Measurements from ENCODE around the gene MED8. TPM values are rescaled to one million over a fixed set of nuclear protein-coding genes. Genes with fewer than 3 reads are reported as not detected.

The MED8 gene
- total RNA-seq, 1 donor from 2014 or later: 37.3 TPM

DNA sequence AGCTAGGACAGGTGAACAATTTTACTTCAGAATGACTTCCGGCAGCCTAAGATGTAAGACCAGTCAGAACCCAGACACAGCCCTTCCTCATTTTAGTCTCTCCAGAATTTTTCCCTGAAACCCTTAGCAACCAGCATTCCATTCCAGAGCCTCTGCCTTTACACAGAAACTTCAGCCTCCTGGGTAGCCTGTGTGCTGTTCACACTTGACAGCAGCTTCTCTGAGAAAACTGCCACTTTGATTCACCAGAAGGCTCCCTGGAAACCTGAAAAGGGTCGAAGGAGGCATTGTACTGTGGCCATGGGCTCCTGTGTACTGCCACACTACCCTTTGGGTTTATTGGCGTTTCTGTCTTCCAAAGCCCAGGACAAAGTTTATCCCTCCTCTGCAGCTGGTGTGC lies 46.8 kb upstream of the MED8 start:
- H3K4me1 ChIP-seq: peaks cover 6% of the 10 kb centered on the region
- no peak for DNase-seq
- TF ChIP-seq, protein P1, sequence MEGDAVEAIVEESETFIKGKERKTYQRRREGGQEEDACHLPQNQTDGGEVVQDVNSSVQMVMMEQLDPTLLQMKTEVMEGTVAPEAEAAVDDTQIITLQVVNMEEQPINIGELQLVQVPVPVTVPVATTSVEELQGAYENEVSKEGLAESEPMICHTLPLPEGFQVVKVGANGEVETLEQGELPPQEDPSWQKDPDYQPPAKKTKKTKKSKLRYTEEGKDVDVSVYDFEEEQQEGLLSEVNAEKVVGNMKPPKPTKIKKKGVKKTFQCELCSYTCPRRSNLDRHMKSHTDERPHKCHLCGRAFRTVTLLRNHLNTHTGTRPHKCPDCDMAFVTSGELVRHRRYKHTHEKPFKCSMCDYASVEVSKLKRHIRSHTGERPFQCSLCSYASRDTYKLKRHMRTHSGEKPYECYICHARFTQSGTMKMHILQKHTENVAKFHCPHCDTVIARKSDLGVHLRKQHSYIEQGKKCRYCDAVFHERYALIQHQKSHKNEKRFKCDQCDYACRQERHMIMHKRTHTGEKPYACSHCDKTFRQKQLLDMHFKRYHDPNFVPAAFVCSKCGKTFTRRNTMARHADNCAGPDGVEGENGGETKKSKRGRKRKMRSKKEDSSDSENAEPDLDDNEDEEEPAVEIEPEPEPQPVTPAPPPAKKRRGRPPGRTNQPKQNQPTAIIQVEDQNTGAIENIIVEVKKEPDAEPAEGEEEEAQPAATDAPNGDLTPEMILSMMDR (IDR thresholded peaks at IDR 0.05): no peak
- H3K27ac ChIP-seq: peak overlapping the region; percentile 48
- no peak overlapping the region for H3K4me3 ChIP-seq
- no peak for ATAC-seq
- no peaks in the 10 kb centered on the region for H3K9me3 ChIP-seq
- H3K27me3 ChIP-seq: no peaks in the 10 kb centered on the region
- intact Hi-C loops (cut with DNase I): no loop called here
- peaks cover 83% of the 10 kb centered on the region for H3K36me3 ChIP-seq

DNA sequence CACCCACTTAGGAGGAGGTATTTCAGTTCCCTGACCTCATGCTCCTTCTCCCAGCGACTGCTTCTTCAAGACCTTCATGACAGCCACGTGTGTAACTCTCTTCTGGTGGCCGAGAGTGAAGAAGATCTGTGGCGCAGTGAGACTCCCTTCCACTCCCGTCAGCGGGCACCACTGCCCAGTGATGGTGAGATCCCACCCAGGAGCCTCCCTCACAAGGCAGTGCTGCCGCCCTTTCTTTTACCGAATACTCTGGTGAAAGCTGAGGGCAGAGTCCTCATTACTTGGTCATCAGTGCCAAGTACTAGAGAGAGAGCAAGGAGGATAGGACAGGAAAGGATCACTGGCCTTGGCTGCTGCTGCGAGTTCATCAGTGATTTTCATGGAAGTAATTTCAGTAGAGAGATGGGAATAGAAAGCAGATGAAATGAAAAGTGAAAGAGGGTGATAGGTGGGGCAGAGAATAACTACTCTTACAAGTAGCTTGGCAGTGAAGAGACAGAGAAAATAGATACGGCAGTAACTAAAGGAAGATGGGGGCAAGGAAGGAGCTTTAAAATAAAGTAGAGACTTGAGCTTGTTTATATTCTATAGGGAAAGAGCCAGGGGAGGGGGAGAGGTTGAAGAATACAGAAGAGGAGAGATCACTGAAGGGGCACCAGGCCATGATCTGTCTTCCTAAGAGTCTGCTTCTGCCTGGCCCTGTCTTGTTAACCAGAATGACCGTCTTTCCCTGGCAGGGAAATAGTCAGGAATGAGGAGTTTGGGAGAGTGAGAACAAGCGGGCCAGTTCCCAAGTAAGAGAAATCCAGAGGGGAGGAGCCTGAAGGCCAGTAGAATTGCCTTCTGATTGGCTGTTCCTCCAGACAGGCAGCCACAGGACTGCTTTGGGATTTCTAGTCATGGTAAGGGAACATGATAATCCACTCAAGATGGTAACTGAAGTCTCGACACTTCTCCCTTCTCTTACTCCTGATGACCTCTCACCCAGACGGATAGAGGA lies 45.8 kb upstream of the MED8 start:
- no peak overlapping the region for H3K4me3 ChIP-seq
- peak; percentile 23 for DNase-seq
- ATAC-seq: peak; percentile 37
- H3K9me3 ChIP-seq: no peaks in the 10 kb centered on the region
- intact Hi-C loops (cut with DNase I): no loop called here
- TF ChIP-seq, protein P1 (IDR thresholded peaks at IDR 0.05): no peak
- no peaks in the 10 kb centered on the region for H3K27me3 ChIP-seq
- H3K27ac ChIP-seq: peak overlapping the region; percentile 48
- H3K36me3 ChIP-seq: peaks cover 83% of the 10 kb centered on the region
- H3K4me1 ChIP-seq: peaks cover 6% of the 10 kb centered on the region

DNA sequence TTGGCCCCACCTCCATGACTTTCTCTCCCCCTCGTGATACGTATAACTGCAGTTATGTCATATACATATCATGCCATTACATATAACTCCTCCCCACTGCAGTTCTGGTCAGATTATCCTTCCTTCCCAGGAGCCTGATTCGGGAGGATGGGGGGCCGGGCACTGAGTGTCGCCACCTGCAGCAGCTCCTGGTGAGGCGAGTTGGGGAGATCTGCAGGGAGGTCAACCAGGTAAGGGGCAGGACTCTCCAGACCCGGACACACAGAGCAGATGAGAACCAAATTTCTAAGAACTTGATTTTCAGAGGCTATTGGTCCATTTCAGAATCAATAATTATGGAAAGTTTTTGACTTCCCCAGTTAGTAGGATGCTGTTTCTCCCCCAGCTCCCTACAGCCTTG lies 44.7 kb upstream of the MED8 start:
- Histone ChIP-seq H3K27me3 (no peaks in the 10 kb centered on the region), H3K36me3 (peaks cover 85% of the 10 kb centered on the region), H3K27ac (no peak overlapping the region), H3K4me1 (peaks cover 6% of the 10 kb centered on the region), H3K9me3 (no peaks in the 10 kb centered on the region), H3K4me3 (no peak overlapping the region)
- DNase-seq: no peak
- intact Hi-C loops (cut with DNase I): no loop called here
- TF ChIP-seq, protein P1 (IDR thresholded peaks at IDR 0.05): no peak
- no peak for ATAC-seq

DNA sequence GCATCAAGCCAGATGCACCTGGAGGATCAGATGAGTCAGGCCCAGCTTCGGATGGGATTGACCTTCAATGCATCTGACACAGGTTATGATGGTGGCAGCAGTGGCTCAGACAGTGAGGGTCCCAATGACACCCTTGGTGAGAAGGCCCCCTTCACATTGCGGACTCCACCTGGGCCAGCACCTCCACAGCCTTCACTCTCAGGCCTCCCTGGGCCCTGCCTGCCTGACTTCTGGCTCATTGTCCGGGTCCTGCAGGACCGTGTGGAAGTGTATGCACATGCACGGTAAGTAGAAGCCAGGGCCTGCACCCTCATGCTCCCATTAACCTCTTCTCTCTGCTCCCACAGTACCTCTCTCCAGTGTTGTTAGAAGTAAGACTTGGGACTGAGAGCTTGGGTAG lies 43.3 kb upstream of the MED8 start:
- peaks cover 6% of the 10 kb centered on the region for H3K4me1 ChIP-seq
- TF ChIP-seq, protein P1 (IDR thresholded peaks at IDR 0.05): no peak
- intact Hi-C loops (cut with DNase I): no loop called here
- H3K9me3 ChIP-seq: no peaks in the 10 kb centered on the region
- H3K27ac ChIP-seq: no peak overlapping the region
- ATAC-seq (no peak), DNase-seq (peak; percentile 52)
- H3K36me3 ChIP-seq: peaks cover 86% of the 10 kb centered on the region
- H3K4me3 ChIP-seq: no peak overlapping the region
- no peaks in the 10 kb centered on the region for H3K27me3 ChIP-seq

DNA sequence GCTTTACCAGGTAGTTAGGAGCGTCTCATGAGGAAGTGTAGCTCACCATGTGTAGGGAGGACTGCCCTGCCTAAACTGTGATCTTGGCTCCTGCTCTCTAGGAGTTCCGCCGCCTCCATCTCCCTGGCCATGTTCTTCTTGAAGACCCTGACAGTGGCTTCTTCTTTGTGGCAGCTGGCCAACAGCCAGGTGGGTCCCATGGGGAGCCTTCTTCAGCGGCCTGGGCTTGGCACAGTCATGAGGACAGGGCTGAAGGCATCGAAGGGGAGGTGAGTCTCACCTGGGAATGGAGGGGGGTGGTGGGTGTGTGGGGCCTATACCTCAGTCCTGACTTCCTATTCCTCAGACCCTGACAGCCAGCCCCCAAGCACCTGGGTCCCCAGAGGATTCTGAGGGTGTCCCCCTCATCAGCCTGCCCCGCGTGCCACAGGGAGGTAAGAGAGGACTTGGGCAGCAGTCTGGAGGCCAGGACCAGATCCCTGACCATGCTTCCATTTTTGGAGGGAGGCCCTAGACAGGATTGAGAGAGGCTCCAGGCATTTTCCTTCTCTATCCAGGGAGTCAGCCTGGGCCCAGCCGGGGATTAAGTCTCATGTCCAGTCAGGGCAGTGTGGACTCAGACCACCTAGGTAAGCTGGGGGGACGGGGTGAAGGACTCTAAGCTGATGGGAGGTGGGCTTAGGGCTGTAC lies 42.7 kb upstream of the MED8 start:
- H3K36me3 ChIP-seq: peaks cover 86% of the 10 kb centered on the region
- H3K9me3 ChIP-seq: no peaks in the 10 kb centered on the region
- intact Hi-C loops (cut with DNase I): no loop called here
- DNase-seq (peak; percentile 48), ATAC-seq (no peak)
- H3K27ac ChIP-seq: no peak overlapping the region
- peaks cover 6% of the 10 kb centered on the region for H3K4me1 ChIP-seq
- no peaks in the 10 kb centered on the region for H3K27me3 ChIP-seq
- TF ChIP-seq, protein P1 (IDR thresholded peaks at IDR 0.05): no peak
- H3K4me3 ChIP-seq: no peak overlapping the region
